C4-2B (cell line): ENCODE measurements around the gene RNF112.

Experiments used
- CTCF ChIP-seq: fragments of 450-650 bp; conservative IDR thresholded peaks from 2 replicates; pipeline ENCODE4 v1.5.1; 2017; ENCODE audit warnings: mild to moderate bottlenecking
- ZFX ChIP-seq: fragments of 450-650 bp; IDR thresholded peaks from 2 replicates; pipeline ENCODE4 v1.6.1; 2017

- TF ChIP-seq CTCF (no peak), ZFX (no peak)
Observed at GRCh38 chr17:19372439-19372838, 38.6 kb upstream of the RNF112 start.
